BJ (cell line): Measurements from ENCODE around the gene DGKQ. TPM values are rescaled to one million over a fixed set of nuclear protein-coding genes. Genes with fewer than 3 reads are reported as not detected.

Source experiments
- CTCF ChIA-PET: fragments of 350-600 bp; formaldehyde crosslinking; extraction: SDS; loops from one replicate; lab custom pipeline; 2021; ENCODE audit warnings: antibody characterized with exemption, inconsistent platforms; lab: Yijun Ruan, JAX
- POLR2A ChIA-PET: fragments of 300-600 bp; sonication (Branson Sonifier 250); formaldehyde crosslinking; extraction: SDS; loops from one replicate; lab custom pipeline; 2021; ENCODE audit warnings: antibody characterized with exemption; lab: Charles Lee
- DNase-seq: peaks from one replicate; pipeline ENCODE4 v3.0.0-alpha.2; 2011; ENCODE audit warnings: low read depth
- H3K27me3 ChIP-seq: 2 replicates; pipeline ENCODE4 v1.6.0; 2011; ENCODE audit warnings: low read length; ENCODE audit not compliant: control insufficient read depth, insufficient read depth
- H3K36me3 ChIP-seq: 2 replicates; pipeline ENCODE4 v1.5.1; 2011; ENCODE audit warnings: low read length; ENCODE audit not compliant: control insufficient read depth, insufficient read depth
- H3K4me3 ChIP-seq: 2 replicates; pipeline ENCODE4 v1.5.1; 2011; ENCODE audit warnings: low read depth, mild to moderate bottlenecking, control low read depth, low read length
- CTCF ChIP-seq: IDR thresholded peaks from 2 replicates; pipeline ENCODE4 v1.5.1; 2011; ENCODE audit warnings: low read depth, mild to moderate bottlenecking, control low read depth, inconsistent platforms, low read length, moderate library complexity; ENCODE audit not compliant: insufficient read depth
- polyA plus RNA-seq: library from polyadenylated mRNA; depleted of rRNA; stranded (reverse); fragments of >200 nt; gene quantifications from 2 replicates; pipeline ENCODE4 v1.2.3, GENCODE V29; 2011

DGKQ gene
- polyA plus RNA-seq, 1 experiment = 6.5 TPM

- TF ChIP-seq CTCF = no peak
- Histone ChIP-seq H3K27me3 (peaks cover 25% of the 10 kb centered on the region), H3K4me3 (no peak overlapping the region), H3K36me3 (no peaks in the 10 kb centered on the region)
- CTCF ChIA-PET = no interaction called here
- DNase-seq = no peak
- POLR2A ChIA-PET = no interaction called here
These were observed 30.1 kb upstream of the DGKQ start for GRCh38 chr4:1003271-1004070.

- H3K36me3 ChIP-seq = no peaks in the 10 kb centered on the region
- no peak for DNase-seq
- no peak overlapping the region for H3K4me3 ChIP-seq
- peaks cover 31% of the 10 kb centered on the region for H3K27me3 ChIP-seq
- ChIA-PET CTCF (no interaction called here), POLR2A (no interaction called here)
- no peak for TF ChIP-seq CTCF
These were observed 29.4 kb upstream of the DGKQ start for GRCh38 chr4:1002631-1003251.

GRCh38 chr4:1002131-1002630 lies 28.8 kb upstream of the DGKQ start:
- H3K36me3 ChIP-seq = no peaks in the 10 kb centered on the region
- TF ChIP-seq CTCF = no peak
- no peak for DNase-seq
- CTCF ChIA-PET = no interaction called here
- POLR2A ChIA-PET = no interaction called here
- peaks cover 31% of the 10 kb centered on the region for H3K27me3 ChIP-seq
- no peak overlapping the region for H3K4me3 ChIP-seq

GRCh38 chr4:1001561-1002130 lies 28.3 kb upstream of the DGKQ start:
- TF ChIP-seq CTCF = no peak
- POLR2A ChIA-PET = no interaction called here
- CTCF ChIA-PET = no interaction called here
- Histone ChIP-seq H3K27me3 (peaks cover 33% of the 10 kb centered on the region), H3K36me3 (no peaks in the 10 kb centered on the region), H3K4me3 (no peak overlapping the region)
- DNase-seq = no peak

GRCh38 chr4:1000686-1001260 lies 27.4 kb upstream of the DGKQ start:
- H3K4me3 ChIP-seq = no peak overlapping the region
- CTCF ChIA-PET = no interaction called here
- DNase-seq = no peak
- TF ChIP-seq CTCF = no peak
- POLR2A ChIA-PET = no interaction called here
- peaks cover 37% of the 10 kb centered on the region for H3K27me3 ChIP-seq
- H3K36me3 ChIP-seq = no peaks in the 10 kb centered on the region
